ENCODE measurements around the gene STAM2.
A peak's percentile ranks its signal among the peaks of the same experiment; 100 is the strongest.
"Not testable (repeated sequence)": the region's sequence is repeated elsewhere in the genome, so short reads cannot be mapped to it uniquely, and the experiment has no call there.

Gene STAM2

DNA sequence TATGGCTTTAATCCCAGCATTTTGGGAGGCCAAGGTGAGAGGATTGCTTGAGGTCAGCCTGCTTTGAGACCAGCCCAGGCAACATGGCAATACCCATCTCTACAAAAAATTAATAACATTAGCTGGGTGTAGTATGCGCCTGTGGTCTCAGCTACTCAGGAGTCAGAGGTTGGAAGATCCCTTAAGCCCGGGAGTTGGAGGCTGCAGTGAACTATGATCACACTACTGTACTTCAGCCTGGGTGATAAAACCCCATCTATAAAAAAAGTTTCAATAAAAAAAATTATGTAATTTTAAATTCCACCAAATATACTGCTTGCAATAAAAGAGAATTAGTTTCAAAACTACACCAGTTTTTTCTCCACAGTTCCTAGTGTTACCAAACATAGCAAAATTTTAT lies 53.4 kb downstream of the STAM2 start:
- no peak for DNase-seq (ENCODE audit: low read depth)
- TF ChIP-seq, protein P1, sequence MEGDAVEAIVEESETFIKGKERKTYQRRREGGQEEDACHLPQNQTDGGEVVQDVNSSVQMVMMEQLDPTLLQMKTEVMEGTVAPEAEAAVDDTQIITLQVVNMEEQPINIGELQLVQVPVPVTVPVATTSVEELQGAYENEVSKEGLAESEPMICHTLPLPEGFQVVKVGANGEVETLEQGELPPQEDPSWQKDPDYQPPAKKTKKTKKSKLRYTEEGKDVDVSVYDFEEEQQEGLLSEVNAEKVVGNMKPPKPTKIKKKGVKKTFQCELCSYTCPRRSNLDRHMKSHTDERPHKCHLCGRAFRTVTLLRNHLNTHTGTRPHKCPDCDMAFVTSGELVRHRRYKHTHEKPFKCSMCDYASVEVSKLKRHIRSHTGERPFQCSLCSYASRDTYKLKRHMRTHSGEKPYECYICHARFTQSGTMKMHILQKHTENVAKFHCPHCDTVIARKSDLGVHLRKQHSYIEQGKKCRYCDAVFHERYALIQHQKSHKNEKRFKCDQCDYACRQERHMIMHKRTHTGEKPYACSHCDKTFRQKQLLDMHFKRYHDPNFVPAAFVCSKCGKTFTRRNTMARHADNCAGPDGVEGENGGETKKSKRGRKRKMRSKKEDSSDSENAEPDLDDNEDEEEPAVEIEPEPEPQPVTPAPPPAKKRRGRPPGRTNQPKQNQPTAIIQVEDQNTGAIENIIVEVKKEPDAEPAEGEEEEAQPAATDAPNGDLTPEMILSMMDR (IDR thresholded peaks at IDR 0.05; ENCODE audit: control insufficient read depth, extremely low read depth, insufficient read depth) = no peak
- no peak overlapping the region for H3K4me3 ChIP-seq (ENCODE audit: low read depth, low read length)

DNA sequence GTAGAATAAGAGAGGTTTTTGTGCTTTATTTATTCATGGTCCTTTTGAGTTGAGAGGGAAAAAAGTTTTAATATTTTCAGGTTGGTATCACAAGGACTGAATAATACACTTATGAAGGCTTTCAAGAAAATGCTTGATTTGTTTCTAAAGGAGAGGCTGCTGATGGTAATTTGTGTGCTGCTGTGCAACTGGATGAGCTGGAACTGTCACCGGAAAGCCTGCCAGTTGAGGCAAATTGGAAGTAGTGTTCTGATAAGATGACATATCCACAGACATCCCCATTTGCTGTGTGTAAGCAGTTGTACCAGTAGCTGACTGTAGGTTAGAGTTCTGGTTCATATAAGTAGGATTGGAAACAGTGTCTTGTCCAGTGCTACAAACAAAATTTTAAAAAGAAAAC lies 55.1 kb downstream of the STAM2 start:
- no peak for DNase-seq (ENCODE audit: low read depth)
- no peak overlapping the region for H3K4me3 ChIP-seq (ENCODE audit: low read depth, low read length)
- TF ChIP-seq, protein P1 (IDR thresholded peaks at IDR 0.05; ENCODE audit: control insufficient read depth, extremely low read depth, insufficient read depth) = no peak

DNA sequence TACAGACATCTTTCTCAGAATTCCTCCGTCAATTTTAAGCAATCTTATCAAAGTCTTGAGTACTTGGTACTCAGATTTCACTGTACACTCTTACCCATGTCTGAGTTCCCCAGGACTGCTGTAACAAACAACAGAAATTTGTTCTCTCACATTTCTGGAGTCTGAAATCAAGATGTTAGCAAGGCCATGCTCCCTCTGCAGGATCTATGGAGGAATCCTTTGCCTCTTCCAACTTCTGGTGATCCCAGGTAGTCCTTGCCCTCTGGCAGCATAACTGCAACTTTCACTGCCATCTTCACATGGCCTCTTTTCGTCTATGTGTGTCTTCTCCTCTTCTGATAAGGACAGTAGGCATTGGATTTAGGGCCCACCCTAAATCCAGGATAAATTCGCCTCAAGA lies 59.6 kb downstream of the STAM2 start:
- H3K4me3 ChIP-seq (ENCODE audit: low read depth, low read length) = no peak overlapping the region
- TF ChIP-seq, protein P1 (IDR thresholded peaks at IDR 0.05; ENCODE audit: control insufficient read depth, extremely low read depth, insufficient read depth) = 0 out of 2 replicates have a peak, but pooled peaks have one; percentile 9
- DNase-seq (ENCODE audit: low read depth) = no peak

DNA sequence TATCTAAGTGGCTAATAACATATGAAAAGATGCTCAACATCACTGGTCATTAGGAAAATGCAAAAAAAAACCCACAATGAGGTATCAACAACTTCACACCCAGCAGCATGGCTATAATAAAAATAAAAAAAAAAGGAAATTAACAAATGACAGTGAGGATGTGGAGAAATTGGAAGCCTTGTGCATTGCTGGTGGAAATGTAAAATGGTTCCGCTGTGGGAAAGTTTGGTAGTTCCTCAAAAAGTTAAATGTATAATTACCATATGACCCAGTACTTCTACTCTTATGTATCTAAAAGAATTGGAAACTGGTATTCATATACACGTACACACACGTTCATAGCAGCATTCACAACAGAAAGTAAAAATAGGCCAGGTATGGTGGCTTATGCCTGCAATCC lies 61.2 kb downstream of the STAM2 start:
- DNase-seq (ENCODE audit: low read depth) = no peak
- no peak overlapping the region for H3K4me3 ChIP-seq (ENCODE audit: low read depth, low read length)
- TF ChIP-seq, protein P1 (IDR thresholded peaks at IDR 0.05; ENCODE audit: control insufficient read depth, extremely low read depth, insufficient read depth) = no peak

DNA sequence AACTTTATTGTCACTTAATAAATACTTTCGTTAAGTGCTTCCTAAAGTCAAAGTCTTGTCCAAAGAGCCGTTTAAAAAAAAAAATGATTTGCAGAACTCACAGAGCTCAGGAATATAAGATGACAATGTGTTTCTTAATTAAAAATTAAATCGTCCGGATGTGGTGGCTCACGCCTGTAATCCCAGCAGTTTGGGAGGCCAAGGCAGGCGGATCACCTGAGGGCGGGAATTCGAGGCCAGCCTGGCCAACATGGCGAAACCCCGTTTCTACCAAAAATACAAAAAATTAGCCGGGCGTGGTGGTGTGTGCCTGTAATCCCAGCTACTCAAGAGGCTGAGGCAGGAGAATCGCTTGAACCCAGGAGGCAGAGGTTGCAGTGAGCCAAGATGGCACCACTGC lies 68.4 kb downstream of the STAM2 start:
- H3K4me3 ChIP-seq (ENCODE audit: low read depth, low read length); DNase-seq (ENCODE audit: low read depth): not testable (repeated sequence)

DNA sequence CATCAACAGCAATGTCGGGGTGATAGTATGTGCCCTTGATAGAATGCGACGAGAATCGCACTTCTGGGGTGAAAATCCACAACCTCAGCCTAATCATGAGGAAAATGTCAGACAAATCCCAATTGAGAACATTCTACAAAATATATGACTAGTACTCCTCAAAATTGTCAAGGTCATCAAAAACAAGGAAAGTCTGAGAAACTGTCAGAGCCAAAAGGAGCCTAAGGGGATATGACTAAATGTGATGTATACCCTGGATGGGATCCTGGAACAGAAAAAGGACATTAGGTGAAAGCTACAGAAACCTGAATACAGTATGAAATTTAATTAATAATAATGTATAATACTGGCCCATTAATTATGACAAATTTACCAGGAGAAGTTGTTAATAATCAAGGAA lies 69.1 kb downstream of the STAM2 start:
- no peak overlapping the region for H3K4me3 ChIP-seq (ENCODE audit: low read depth, low read length)
- DNase-seq (ENCODE audit: low read depth) = no peak
- TF ChIP-seq, protein P1 (IDR thresholded peaks at IDR 0.05; ENCODE audit: control insufficient read depth, extremely low read depth, insufficient read depth) = no peak

DNA sequence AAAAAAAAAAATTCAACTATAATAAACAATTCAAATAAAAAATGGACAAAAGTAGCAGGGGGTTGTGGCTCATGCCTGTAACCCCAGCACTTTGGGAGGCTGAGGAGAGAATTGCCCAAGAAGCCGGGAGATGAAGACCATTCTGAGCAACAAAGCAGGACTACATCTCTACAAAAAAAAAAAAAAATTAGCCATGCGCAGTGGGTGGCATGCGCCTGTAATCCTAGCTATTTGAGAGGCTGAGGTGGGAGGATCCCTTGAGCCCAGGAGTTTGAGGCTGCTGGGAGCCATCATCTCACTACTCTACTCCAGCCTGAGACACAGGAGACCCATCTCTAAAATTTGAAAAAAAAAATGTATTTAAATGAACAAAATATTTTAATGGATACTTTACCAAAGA lies 72.3 kb downstream of the STAM2 start:
- no peak for DNase-seq (ENCODE audit: low read depth)
- TF ChIP-seq, protein P1 (IDR thresholded peaks at IDR 0.05; ENCODE audit: control insufficient read depth, extremely low read depth, insufficient read depth) = no peak
- no peak overlapping the region for H3K4me3 ChIP-seq (ENCODE audit: low read depth, low read length)

Measured in LNCaP clone FGC (cell line).